Hair follicular keratinocyte (primary cell): ENCODE results near the gene PPP1R14D. TPM values are rescaled to one million over a fixed set of nuclear protein-coding genes. Genes with fewer than 3 reads are reported as not detected.

ENCODE experiments used
- total RNA-seq: library from RNA; depleted of rRNA; stranded (reverse); fragments of >200 nt; gene quantifications from 2 replicates; pipeline ENCODE4 v1.2.3, GENCODE V29; 2015

PPP1R14D gene, protein sequence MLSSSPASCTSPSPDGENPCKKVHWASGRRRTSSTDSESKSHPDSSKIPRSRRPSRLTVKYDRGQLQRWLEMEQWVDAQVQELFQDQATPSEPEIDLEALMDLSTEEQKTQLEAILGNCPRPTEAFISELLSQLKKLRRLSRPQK
- not detected in 2 replicates for total RNA-seq

DNA sequence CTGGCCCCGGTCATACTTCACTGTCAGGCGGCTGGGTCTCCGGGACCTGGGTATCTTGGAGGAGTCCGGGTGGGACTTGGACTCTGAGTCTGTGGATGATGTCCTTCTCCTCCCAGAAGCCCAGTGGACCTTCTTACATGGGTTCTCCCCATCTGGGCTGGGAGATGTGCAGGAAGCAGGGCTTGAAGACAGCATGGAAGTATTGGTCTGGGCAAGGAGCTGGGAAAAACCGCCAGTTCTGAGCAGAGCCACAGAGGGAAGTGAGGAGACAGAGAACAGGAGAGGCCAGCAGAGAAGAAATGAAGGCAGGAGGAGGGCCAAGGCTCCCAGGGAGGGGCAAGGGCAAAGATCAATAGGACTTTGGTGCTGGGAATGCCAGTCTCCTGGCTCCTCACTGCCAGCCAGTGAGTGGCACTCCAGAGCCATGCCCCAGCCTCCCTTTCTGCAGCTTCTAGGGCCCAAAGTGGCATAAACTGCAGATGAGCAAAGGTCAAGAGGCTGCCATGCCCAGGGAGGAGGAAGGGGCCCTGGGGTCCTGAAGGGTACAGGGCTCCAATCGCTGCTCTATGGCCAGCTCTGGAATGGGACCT lies at the start of gene PPP1R14D:
Gene PPP1R14D, minus strand, starts transcription at position 262 of the 590 bp plus-strand sequence. Its CDS starts 67 bp downstream, at position 195.

GRCh38 chr15:40873694-40874561 lies 45.4 kb upstream of the PPP1R14D start, which contains the start of gene RHOV:
RHOV (minus strand) TSS chr15:40874234; CDS start chr15:40874139, 95 bp downstream.

DNA sequence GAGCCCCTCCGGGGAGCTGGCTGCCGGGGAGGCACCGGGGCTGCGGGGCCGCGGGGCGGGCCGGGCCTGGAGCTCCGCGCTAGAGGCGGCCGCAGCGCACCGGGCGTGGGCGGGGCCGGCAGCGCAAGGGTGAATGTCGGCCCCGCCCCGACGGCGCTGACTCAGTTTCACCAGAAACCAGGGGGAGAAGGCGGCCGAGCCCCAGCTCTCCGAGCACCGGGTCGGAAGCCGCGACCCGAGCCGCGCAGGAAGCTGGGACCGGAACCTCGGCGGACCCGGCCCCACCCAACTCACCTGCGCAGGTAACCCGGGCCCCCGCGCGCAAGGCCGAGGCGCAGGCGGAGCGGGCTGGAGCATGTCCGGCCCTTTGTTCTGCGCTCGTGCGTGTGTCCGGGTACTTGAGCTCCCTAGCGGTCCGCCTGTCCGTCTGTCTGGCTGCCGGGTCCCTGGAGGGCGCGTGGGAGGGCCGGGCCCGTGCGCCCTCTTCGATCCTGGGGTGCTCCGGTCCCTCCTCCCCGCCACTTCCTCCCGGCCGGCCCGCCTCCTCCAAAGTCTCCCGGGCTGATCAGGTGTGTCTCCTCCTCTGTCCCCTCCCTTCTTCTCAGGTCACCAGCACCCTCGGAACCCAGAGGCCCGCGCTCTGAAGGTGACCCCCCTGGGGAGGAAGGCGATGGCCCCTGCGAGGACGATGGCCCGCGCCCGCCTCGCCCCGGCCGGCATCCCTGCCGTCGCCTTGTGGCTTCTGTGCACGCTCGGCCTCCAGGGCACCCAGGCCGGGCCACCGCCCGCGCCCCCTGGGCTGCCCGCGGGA lies 15.6 kb upstream of the PPP1R14D start, which contains the start of gene SPINT1:
Gene SPINT1, plus strand, starts transcription at position 164 of the 811 bp plus-strand sequence. Its CDS starts 507 bp downstream, at position 671.

GRCh38 chr15:40807028-40807887 lies 21.2 kb downstream of the PPP1R14D start, which contains the start of the genes DNAJC17 and ZFYVE19:
DNAJC17 (minus strand) TSS chr15:40807473; CDS start chr15:40807446, 27 bp downstream.
ZFYVE19 (plus strand) TSS chr15:40807089; CDS start chr15:40807590, 501 bp downstream.

GRCh38 chr15:40769274-40770146 lies 59.0 kb downstream of the PPP1R14D start, which contains the start of gene C15orf62:
C15orf62 (plus strand) TSS chr15:40769980; CDS start chr15:40770496, 516 bp downstream.

Other genes starting within 250 kb of the PPP1R14D start
- 9.7 and 23.4 TPM in 2 replicates for gene KNL1, start 234.5 kb downstream of the PPP1R14D start, total RNA-seq
- 4.2 and 15.0 TPM in 2 replicates for gene RAD51, start 133.5 kb downstream of the PPP1R14D start, total RNA-seq
- 13.6 and 18.5 TPM in 2 replicates for gene RMDN3, start 73.5 kb downstream of the PPP1R14D start, total RNA-seq
- gene GCHFR, start 64.6 kb downstream of the PPP1R14D start, total RNA-seq = 7.1 and 14.5 TPM in 2 replicates
- not detected in 2 replicates for gene C15orf62, start 58.7 kb downstream of the PPP1R14D start, total RNA-seq
- 40.8 and 42.6 TPM in 2 replicates for gene ZFYVE19, start 21.6 kb downstream of the PPP1R14D start, total RNA-seq
- gene DNAJC17, start 21.2 kb downstream of the PPP1R14D start, total RNA-seq = 23.6 and 70.7 TPM in 2 replicates
- 210 and 272 TPM in 2 replicates for gene SPINT1, start 15.3 kb upstream of the PPP1R14D start, total RNA-seq
- gene RHOV, start 45.5 kb upstream of the PPP1R14D start, total RNA-seq = 0.65 and 1.6 TPM in 2 replicates
- 22.3 and 22.4 TPM in 2 replicates for gene VPS18, start 65.7 kb upstream of the PPP1R14D start, total RNA-seq
- 0.08 TPM in 1 of 2 replicates, not detected in the other for gene DLL4, start 100.6 kb upstream of the PPP1R14D start, total RNA-seq
- gene CHAC1, start 124.8 kb upstream of the PPP1R14D start, total RNA-seq = 20.5 and 61.6 TPM in 2 replicates